HG02763 (cell line): ENCODE results near the gene CLTB.

Source experiments
- ATAC-seq: cut with Tn5 transposase; IDR thresholded peaks from one replicate; pipeline ENCODE4 v1.9.1; 2021; ENCODE audit warnings: mild to moderate bottlenecking, moderate library complexity; ENCODE audit not compliant: unreplicated experiment

CLTB gene

GRCh38 chr5:176383961-176384360 lies 32.4 kb downstream of the CLTB start:
- ATAC-seq: no peak

- no peak for ATAC-seq
Observed at GRCh38 chr5:176383248-176383905, 33.0 kb downstream of the CLTB start.

- ATAC-seq: no peak
Observed at GRCh38 chr5:176382721-176383120, 33.6 kb downstream of the CLTB start.

GRCh38 chr5:176381979-176382378 lies 34.4 kb downstream of the CLTB start:
- ATAC-seq: no peak

- ATAC-seq: no peak
Observed at GRCh38 chr5:176381423-176381822, 34.9 kb downstream of the CLTB start.

GRCh38 chr5:176379881-176380280 lies 36.5 kb downstream of the CLTB start:
- ATAC-seq: no peak

- no peak for ATAC-seq
Observed at GRCh38 chr5:176373100-176373818, 43.1 kb downstream of the CLTB start.

GRCh38 chr5:176371621-176372539 lies 44.5 kb downstream of the CLTB start:
- ATAC-seq: no peak

GRCh38 chr5:176369934-176370711 lies 46.2 kb downstream of the CLTB start:
- ATAC-seq: no peak

GRCh38 chr5:176368726-176369125 lies 47.6 kb downstream of the CLTB start:
- ATAC-seq: no peak

- no peak for ATAC-seq
Observed at GRCh38 chr5:176366232-176366894, 50.0 kb downstream of the CLTB start.

- ATAC-seq: peak; percentile 39
Observed at GRCh38 chr5:176365351-176366231, 50.7 kb downstream of the CLTB start, which contains the start of gene ARL10. Gene ARL10, plus strand, starts transcription at chr5:176365487. Its CDS starts 77 bp downstream, at chr5:176365564.

GRCh38 chr5:176364765-176365350 lies 51.5 kb downstream of the CLTB start:
- no peak for ATAC-seq

- no peak for ATAC-seq
Observed at GRCh38 chr5:176362233-176362490, 54.2 kb downstream of the CLTB start.

GRCh38 chr5:176361437-176362232 lies 54.7 kb downstream of the CLTB start, which contains the start of gene KIAA1191:
Gene KIAA1191, minus strand, starts transcription at chr5:176361764. Its CDS starts 2,256 bp downstream, at chr5:176359508.
- peak; percentile 85 for ATAC-seq

GRCh38 chr5:176360894-176361436 lies 55.4 kb downstream of the CLTB start:
- ATAC-seq: no peak

GRCh38 chr5:176359658-176360057 lies 56.7 kb downstream of the CLTB start:
- ATAC-seq: no peak

- no peak for ATAC-seq
Observed at GRCh38 chr5:176356179-176356566, 60.2 kb downstream of the CLTB start.
